ENCODE results near the gene POLN.

DNA sequence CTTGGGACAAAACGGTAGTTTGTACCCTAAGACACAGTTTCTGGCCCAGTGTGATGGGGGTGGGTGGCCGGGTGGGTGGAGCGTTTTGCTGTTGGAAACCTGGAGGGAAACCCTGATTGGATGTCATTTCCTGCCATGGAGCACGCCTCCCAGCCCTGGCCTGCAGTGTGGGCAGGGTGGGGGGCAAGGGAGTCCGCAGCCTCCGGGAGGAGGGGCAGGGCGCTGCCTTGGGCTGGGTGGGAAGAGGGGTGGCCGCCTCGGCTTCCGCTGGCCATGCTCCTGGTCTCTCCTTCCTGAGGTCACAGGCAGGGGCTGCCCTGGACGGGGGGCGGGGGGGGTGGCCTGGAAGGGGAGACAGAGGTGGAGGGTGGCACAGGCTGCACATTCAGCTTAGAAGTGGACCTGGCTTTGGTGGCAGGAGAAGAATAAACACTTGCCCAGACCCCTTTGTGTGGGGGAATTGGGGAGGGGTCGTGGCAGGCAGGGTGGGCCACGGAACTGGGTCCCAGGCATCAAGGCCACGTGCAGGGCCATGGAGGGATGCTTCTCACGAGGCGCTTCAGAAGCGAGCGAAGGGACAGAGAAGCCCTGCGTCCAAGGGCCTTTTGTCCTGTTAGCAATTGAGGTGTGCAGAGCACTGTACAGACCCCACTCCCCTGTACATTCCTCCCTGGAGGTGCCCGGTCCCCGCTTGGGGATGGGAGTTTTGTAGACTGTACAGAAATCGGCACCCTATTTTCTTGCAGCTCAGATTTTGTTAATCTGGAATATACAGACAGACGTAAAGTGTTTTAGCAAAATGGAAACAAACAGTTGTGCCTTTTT, 176.6 kb downstream of the POLN start:
- TF ChIP-seq, protein P1, sequence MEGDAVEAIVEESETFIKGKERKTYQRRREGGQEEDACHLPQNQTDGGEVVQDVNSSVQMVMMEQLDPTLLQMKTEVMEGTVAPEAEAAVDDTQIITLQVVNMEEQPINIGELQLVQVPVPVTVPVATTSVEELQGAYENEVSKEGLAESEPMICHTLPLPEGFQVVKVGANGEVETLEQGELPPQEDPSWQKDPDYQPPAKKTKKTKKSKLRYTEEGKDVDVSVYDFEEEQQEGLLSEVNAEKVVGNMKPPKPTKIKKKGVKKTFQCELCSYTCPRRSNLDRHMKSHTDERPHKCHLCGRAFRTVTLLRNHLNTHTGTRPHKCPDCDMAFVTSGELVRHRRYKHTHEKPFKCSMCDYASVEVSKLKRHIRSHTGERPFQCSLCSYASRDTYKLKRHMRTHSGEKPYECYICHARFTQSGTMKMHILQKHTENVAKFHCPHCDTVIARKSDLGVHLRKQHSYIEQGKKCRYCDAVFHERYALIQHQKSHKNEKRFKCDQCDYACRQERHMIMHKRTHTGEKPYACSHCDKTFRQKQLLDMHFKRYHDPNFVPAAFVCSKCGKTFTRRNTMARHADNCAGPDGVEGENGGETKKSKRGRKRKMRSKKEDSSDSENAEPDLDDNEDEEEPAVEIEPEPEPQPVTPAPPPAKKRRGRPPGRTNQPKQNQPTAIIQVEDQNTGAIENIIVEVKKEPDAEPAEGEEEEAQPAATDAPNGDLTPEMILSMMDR (IDR thresholded peaks at IDR 0.05) = no peak
- no peak for TF ChIP-seq POLR2A (IDR thresholded peaks at IDR 0.05)
